Stimulated activated CD8-positive, alpha-beta memory T cell treated with anti-CD3 and anti-CD28 coated beads, Interleukin-7, amount 100 ng/mL, for 48 hours (primary cell): Measurements from ENCODE around the gene SPATA7.
"Not testable (repeated sequence)": the region's sequence is repeated elsewhere in the genome, so short reads cannot be mapped to it uniquely, and the experiment has no call there.

ENCODE experiments used
- DNase-seq, 2 donors: peaks; one replicate each; pipeline ENCODE4 v3.0.0-alpha.2; 2020; ENCODE audit warnings: low read depth in 1 of 2; ENCODE audit errors: extremely low read depth in 1 of 2

Gene SPATA7

DNA sequence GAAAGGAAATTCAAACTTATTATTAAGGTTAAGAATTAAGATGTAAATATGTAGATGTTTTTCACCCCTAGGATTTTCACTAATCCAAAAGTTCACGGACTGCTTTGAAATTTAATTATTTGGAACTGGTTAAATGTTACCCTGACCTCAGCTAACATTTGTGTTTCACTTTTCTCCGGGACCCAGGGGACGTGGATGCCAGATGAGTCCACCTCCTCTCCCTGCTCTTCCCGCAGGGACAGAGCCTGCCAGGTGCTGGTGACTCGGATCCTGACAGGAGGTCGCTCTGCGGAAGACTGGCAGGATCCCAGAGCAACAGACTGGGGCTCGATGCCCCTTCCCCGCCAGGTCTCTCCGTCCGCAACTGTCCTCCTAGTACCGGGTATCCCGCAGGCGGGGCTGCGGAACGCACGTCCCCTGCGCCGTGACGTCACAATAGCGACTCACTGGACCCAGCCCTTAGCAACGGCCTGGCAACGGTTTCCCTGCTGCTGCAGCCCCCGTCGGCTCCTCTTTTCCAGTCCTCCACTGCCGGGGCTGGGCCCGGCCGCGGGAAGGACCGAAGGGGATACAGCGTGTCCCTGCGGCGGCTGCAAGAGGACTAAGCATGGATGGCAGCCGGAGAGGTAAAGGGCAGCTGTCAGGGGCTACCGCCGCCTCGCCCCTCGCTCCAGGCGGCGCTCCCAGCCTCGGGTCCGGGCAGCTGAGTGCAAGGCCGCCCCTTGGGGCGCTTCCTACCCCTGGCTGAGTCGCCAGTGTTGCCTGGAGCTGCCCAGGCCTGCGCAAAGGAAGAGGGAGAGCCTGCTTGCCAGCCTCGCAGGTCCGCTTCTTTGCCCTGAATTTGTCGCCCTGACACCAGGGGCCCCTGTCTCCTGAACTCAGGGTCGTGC, at the start of gene SPATA7:
Gene SPATA7, plus strand, starts transcription at position 446 of the 890 bp plus-strand sequence. Its CDS starts 162 bp downstream, at position 608.
- peak; percentile 75 to 81 for DNase-seq

- no peak for DNase-seq
Measured at GRCh38 chr14:88340357-88340756, 45.1 kb upstream of the SPATA7 start.

GRCh38 chr14:88342980-88343379, 42.5 kb upstream of the SPATA7 start:
- no peak for DNase-seq

DNA sequence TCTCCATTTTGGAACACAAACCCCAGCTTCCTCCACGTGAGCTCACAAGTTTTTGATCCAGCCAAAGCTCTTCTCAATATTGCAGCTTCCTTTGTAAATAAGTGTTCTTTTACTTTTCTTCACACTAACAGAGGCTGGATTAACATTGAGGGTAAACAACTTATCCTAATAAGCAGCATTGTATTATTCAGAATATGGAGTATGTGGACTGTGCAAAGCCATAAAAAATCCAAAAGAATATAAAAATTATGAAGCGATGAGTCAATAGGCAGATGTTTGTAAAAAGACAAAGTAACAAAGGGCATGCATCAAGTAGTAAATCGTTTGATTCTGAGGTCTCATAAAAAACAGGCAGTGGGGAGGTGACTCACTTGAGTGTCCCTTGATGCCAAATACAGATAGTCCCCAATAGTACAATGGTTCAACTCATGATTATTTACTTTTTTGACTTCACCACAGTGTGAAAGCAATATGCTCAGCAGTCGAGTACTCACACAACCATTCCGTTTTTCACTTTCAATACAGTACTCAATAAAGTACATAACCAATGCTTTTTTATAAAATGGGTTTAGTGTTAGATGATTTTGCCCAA, 39.3 kb upstream of the SPATA7 start:
- no peak for DNase-seq

- no peak for DNase-seq
Measured at GRCh38 chr14:88348546-88348945, 36.9 kb upstream of the SPATA7 start.

DNA sequence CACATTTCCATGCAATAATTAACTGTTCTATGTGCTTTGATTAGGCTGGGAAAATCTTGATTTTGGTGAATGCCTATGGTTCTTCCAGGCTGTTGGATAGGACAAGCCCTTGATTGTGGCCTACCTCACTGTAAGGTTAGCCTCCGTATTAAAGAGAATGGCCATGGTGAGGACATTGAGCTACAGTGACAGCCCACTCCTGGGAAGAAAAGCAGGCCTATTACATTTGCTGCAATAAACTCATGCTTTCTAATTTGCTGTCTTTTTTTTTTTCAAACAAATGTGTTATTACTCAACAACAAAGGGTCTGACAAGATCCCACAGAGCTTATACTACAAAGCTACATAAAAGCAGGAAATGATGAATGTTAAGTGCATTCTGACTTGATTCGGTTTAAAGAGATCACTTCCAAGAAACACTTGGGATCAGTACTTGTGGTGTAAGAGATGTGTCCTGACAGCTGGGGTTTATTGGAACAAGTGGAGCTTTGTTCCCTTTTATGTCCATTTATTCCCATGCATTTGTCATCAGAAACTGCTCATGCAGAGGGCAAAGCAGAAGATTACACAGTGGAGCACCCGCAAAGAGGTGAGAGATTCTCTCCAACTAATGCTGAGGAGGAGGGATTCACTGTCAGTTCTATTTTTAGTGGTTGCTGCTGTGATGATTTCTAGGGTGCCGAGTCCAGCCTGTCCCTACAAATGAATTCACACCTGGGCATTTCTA, 33.3 kb upstream of the SPATA7 start:
- DNase-seq, result no peak

GRCh38 chr14:88352698-88353097, 32.8 kb upstream of the SPATA7 start:
- DNase-seq, result no peak

- no peak for DNase-seq
Measured at GRCh38 chr14:88354358-88354757, 31.1 kb upstream of the SPATA7 start.

GRCh38 chr14:88359500-88359899, 26.0 kb upstream of the SPATA7 start:
- DNase-seq, result no peak

DNA sequence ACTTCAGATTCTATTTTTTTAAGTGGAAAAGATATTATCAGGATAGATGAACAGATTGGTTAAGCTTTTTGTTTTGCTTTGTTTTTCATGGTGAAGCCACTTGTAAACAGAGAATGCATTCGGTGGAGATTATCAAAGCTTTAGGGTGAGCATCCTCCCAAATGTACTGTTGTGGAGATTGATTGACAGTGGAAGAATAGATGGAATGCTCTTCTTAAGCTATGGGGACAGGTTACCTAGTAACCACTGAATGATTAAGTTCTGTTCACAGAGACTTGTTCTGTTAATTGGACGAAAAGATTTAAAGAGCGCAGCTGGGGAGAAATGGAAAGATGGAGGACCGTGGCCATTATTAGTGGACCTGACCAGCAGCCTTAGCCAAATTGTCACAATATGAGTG, 21.8 kb upstream of the SPATA7 start:
- DNase-seq, result no peak

- no peak for DNase-seq
Measured at GRCh38 chr14:88364710-88365413, 20.6 kb upstream of the SPATA7 start.

DNA sequence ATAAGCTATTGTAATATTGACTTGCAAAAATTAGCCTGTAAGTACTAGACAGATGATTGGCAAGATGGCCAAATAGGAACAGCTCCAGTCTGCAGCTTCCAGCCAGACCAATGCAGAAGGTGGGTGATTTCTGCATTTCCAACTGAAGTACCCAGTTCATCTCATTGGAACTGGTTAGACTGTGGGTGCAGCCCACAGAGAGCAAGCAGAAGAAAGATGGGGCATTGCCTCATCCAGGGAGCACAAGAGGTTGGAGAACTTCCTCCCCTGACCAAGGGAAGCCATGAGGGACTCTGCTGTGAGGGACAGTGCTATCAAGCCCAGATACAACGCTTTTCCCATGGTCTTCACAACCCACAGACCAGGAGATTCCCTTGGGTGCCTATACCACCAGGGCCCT, 16.0 kb upstream of the SPATA7 start:
- no peak for DNase-seq

- DNase-seq, result no peak
Measured at GRCh38 chr14:88379706-88380343, 5.6 kb upstream of the SPATA7 start.

DNA sequence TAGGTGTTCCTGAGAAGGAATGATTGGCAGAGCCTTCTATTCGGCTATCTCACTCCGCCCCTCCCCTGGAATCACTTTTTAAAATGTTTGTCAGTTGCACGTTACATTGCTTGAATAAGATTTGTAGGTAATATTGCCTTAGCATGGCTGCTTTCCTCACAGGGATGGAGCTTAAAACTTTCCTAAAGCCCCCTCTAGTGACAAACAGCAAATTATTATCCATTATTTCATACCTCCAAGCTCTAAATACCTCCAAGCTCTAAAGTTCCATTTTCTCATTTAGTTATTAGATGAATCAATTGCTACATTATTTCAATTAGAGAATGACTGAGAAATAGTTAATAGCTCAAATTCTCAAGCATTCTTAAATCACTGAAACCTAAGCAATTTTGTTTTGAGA, 5.1 kb upstream of the SPATA7 start:
- no peak for DNase-seq

- not testable (repeated sequence) for DNase-seq
Measured at GRCh38 chr14:88381634-88382033, 3.8 kb upstream of the SPATA7 start.

DNA sequence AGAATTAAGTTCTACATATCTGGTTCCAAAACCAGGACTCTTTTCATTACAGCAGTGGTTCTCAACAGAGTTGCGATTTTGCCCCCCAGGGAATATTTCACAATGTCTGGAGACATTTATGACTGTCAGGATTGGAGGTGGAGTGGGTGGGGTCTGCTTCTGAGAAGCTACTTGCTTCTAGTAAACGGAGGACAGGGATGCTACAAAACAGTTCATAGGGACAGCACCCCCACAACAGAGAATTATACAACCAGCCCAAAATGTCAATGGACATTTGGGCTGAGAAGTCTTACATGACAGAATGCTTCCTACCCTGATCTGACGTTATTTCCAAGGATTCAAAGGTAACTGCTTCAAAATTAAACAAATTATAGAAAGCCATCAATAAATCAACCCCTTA, 739 bp upstream of the SPATA7 start:
- no peak for DNase-seq

DNA sequence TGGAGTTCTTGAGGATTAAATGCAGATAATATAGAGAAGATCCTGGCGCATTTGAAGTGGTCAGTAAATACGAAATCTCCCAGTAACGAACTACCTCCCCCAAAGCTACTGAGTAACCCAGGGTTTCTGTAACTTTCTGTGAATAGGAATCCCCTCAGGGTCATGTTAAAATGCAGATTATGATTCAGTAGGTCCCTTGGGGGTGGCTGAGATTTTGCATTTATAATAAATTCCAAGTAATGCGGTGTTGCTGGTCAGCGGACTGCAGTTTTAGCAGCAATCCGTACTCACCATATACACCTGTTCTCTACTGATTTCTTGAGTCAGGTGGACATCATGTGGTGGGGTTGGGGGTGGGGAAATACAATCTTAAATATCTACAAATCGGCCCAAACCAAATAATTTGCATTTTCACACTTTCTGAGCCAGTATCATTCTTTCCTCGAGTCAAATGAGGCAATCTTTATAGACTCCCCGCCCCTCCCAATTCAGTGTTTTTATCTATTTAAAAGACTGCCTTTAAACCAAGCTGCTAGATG, 868 bp downstream of the SPATA7 start:
- DNase-seq, result no peak

- no peak for DNase-seq
Measured at GRCh38 chr14:88388741-88389282, 3.4 kb downstream of the SPATA7 start.

- DNase-seq, result no peak
Measured at GRCh38 chr14:88392609-88393008, 7.2 kb downstream of the SPATA7 start.

DNA sequence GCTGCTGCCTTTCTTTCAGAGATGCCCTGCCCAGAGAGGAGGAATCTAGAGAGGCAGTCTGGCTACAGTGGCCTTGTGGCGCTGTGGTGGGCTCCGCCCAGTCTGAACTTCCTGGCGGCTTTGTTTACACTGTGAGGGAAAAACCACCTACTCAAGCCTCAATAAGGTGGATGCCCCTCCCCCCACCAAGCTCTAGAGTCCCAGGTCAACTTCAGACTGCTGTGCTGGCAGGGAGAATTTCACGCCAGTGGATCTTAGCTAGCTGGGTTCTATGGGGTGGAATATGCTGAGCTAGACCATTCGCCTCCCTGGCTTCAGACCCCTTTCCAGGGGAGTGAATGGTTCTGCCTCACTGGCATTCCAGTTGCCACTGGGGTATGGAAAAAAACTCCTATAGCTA, 25.6 kb downstream of the SPATA7 start:
- no peak for DNase-seq
